ENCODE measurements around the gene THAP2. TPM values are rescaled to one million over a fixed set of nuclear protein-coding genes. Genes with fewer than 3 reads are reported as not detected.

Gene THAP2
- total RNA-seq, 1 donor from 2014 or later = 7.8 TPM

GRCh38 chr12:71627438-71628002 lies 36.6 kb upstream of the THAP2 start:
- Mint-ChIP-seq H3K27ac (peak overlapping the region; percentile 50), H3K9me3 (no peaks in the 10 kb centered on the region), H3K36me3 (peaks cover 35% of the 10 kb centered on the region), H3K4me3 (no peak overlapping the region), H3K4me1 (peaks cover 22% of the 10 kb centered on the region), H3K27me3 (ENCODE audit: low read depth) (no peaks in the 10 kb centered on the region)
- TF ChIP-seq, protein P1, sequence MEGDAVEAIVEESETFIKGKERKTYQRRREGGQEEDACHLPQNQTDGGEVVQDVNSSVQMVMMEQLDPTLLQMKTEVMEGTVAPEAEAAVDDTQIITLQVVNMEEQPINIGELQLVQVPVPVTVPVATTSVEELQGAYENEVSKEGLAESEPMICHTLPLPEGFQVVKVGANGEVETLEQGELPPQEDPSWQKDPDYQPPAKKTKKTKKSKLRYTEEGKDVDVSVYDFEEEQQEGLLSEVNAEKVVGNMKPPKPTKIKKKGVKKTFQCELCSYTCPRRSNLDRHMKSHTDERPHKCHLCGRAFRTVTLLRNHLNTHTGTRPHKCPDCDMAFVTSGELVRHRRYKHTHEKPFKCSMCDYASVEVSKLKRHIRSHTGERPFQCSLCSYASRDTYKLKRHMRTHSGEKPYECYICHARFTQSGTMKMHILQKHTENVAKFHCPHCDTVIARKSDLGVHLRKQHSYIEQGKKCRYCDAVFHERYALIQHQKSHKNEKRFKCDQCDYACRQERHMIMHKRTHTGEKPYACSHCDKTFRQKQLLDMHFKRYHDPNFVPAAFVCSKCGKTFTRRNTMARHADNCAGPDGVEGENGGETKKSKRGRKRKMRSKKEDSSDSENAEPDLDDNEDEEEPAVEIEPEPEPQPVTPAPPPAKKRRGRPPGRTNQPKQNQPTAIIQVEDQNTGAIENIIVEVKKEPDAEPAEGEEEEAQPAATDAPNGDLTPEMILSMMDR (IDR thresholded peaks at IDR 0.05; ENCODE audit: unreplicated experiment) = no peak
- no peak for DNase-seq (ENCODE audit: low spot score in 2 of 2, unreplicated experiment in 2 of 2)

GRCh38 chr12:71636704-71637115 lies 27.4 kb upstream of the THAP2 start:
- peaks cover 22% of the 10 kb centered on the region for H3K36me3 Mint-ChIP-seq
- TF ChIP-seq, protein P1 (IDR thresholded peaks at IDR 0.05; ENCODE audit: unreplicated experiment) = peak; percentile 79
- no peak overlapping the region for H3K4me3 Mint-ChIP-seq
- no peak for DNase-seq (ENCODE audit: low spot score in 2 of 2, unreplicated experiment in 2 of 2)
- H3K27ac Mint-ChIP-seq = peak overlapping the region; percentile 43
- H3K9me3 Mint-ChIP-seq = no peaks in the 10 kb centered on the region
- peaks cover 5% of the 10 kb centered on the region for H3K4me1 Mint-ChIP-seq
- H3K27me3 Mint-ChIP-seq (ENCODE audit: low read depth) = no peaks in the 10 kb centered on the region

- DNase-seq (ENCODE audit: low spot score in 2 of 2, unreplicated experiment in 2 of 2) = no peak
- peaks cover 13% of the 10 kb centered on the region for H3K4me1 Mint-ChIP-seq
- H3K9me3 Mint-ChIP-seq = no peaks in the 10 kb centered on the region
- H3K27ac Mint-ChIP-seq = no peak overlapping the region
- TF ChIP-seq, protein P1 (IDR thresholded peaks at IDR 0.05; ENCODE audit: unreplicated experiment) = no peak
- peaks cover 23% of the 10 kb centered on the region for H3K36me3 Mint-ChIP-seq
- no peak overlapping the region for H3K4me3 Mint-ChIP-seq
- H3K27me3 Mint-ChIP-seq (ENCODE audit: low read depth) = no peaks in the 10 kb centered on the region
Observed at GRCh38 chr12:71638499-71638898, 25.6 kb upstream of the THAP2 start.

DNA sequence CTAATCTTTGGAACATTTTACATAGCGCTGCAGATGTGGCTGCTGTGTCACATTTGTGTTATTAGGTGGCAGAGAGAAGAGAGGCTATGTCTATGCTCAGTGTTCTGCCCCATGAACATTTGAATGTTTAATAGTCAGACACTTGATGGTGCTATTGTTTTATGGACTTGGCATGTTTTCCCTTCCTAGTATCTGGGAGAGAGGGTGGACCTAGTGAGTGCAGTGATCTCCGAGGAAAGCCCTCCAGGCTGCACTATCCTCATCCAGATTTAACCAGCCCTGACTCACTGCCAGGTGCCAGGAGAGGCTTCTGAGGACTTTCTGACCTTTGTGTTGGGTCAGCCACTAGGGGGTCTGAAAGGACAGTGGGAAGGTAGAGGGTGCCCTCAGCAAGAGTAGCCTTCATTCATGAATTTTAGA lies 24.8 kb upstream of the THAP2 start:
- peaks cover 13% of the 10 kb centered on the region for H3K4me1 Mint-ChIP-seq
- no peaks in the 10 kb centered on the region for H3K9me3 Mint-ChIP-seq
- no peak for DNase-seq (ENCODE audit: low spot score in 2 of 2, unreplicated experiment in 2 of 2)
- no peak overlapping the region for H3K27ac Mint-ChIP-seq
- TF ChIP-seq, protein P1 (IDR thresholded peaks at IDR 0.05; ENCODE audit: unreplicated experiment) = no peak
- no peaks in the 10 kb centered on the region for H3K27me3 Mint-ChIP-seq (ENCODE audit: low read depth)
- peaks cover 25% of the 10 kb centered on the region for H3K36me3 Mint-ChIP-seq
- no peak overlapping the region for H3K4me3 Mint-ChIP-seq

DNA sequence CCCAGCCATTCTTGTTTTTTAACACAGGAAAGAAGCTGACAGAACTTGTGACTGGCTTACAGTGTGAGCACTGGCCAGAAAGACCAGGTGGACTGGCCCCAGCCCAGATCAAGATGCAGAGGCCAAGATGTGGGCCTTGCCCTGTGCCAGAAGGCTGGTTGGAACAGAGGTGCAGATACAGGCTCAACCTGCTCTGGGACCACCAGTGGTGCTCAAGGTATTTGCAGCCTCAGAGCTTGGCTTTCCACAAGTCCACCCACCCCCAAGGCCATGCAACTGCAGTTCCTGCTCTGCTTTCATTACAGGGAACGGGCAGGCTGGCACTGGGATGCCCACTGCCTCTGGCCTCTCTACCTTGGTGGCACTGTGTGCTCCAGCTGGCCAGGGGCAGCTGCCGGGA lies 23.8 kb upstream of the THAP2 start:
- H3K36me3 Mint-ChIP-seq = peaks cover 24% of the 10 kb centered on the region
- H3K27me3 Mint-ChIP-seq (ENCODE audit: low read depth) = no peaks in the 10 kb centered on the region
- H3K27ac Mint-ChIP-seq = no peak overlapping the region
- no peak overlapping the region for H3K4me3 Mint-ChIP-seq
- TF ChIP-seq, protein P1 (IDR thresholded peaks at IDR 0.05; ENCODE audit: unreplicated experiment) = no peak
- no peaks in the 10 kb centered on the region for H3K9me3 Mint-ChIP-seq
- DNase-seq (ENCODE audit: low spot score in 2 of 2, unreplicated experiment in 2 of 2) = no peak
- peaks cover 13% of the 10 kb centered on the region for H3K4me1 Mint-ChIP-seq

GRCh38 chr12:71641390-71641789 lies 22.7 kb upstream of the THAP2 start:
- Mint-ChIP-seq H3K27ac (peak overlapping the region; percentile 59), H3K9me3 (no peaks in the 10 kb centered on the region), H3K36me3 (peaks cover 24% of the 10 kb centered on the region), H3K27me3 (ENCODE audit: low read depth) (no peaks in the 10 kb centered on the region), H3K4me1 (peaks cover 13% of the 10 kb centered on the region), H3K4me3 (no peak overlapping the region)
- TF ChIP-seq, protein P1 (IDR thresholded peaks at IDR 0.05; ENCODE audit: unreplicated experiment) = no peak
- DNase-seq (ENCODE audit: low spot score in 2 of 2, unreplicated experiment in 2 of 2) = no peak
